ENCODE measurements around the gene PPP1R11.

Gene PPP1R11

DNA sequence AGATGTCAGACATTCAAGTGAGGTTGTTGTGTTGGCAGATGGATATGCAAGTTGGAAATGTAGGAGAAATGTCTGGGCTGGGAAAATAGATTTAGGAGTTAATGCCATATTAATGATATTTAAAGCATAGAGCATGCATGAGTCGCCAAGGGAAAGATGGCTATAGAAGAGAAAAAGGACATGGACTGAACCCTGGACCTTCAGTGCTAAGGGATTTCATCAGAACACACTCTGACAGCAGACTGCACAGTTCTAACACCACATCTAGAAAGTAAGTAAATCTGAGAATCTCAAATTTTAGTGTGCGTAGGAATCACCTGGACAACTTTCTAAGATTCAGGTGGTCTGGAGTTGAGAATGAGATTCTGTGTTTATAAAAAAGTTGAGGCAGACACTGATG lies 23.3 kb upstream of the PPP1R11 start:
- no peak for TF ChIP-seq ZNF274 (IDR thresholded peaks at IDR 0.05; ENCODE audit: low read depth, low read length)
- H3K4me3 ChIP-seq (ENCODE audit: low read length): no peak overlapping the region

DNA sequence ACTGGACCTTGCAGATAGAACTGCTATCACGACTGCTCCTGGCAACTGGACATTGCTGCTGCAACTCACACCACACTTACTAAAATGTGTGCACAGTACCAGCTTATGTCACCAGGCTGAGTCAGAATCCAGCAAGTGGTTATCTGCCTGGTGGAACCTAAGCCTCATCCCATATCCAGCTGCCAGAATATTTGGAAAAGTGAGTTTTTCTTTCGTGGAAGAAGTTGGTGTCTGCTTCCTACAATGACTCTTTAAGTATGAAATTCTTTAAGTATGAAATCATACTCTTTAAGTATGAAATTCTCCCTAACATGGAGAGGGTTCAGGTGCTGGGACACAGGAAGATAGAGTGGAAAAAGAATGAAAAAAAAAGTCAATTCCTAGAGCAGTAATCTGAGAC lies 22.4 kb upstream of the PPP1R11 start:
- TF ChIP-seq ZNF274 (IDR thresholded peaks at IDR 0.05; ENCODE audit: low read depth, low read length): no peak
- no peak overlapping the region for H3K4me3 ChIP-seq (ENCODE audit: low read length)

DNA sequence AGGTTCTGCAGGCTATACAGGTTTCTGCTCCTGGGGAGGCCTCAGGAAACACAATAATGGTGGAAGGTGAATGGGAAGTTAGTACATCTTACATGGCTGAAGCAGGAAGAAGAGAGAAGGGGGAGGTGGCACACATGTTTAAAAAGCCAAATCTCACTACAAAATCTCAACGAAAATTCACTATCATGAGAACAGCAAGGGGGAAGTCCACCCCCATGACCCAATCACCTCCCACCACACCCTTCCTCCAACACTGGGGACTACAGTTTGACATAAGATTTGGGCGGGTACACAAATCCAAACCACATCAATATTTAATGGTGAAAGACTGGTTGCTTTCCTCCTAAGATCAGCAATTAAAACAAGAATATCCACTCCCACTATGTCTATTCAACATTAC lies 19.8 kb upstream of the PPP1R11 start:
- no peak overlapping the region for H3K4me3 ChIP-seq (ENCODE audit: low read length)
- no peak for TF ChIP-seq ZNF274 (IDR thresholded peaks at IDR 0.05; ENCODE audit: low read depth, low read length)

DNA sequence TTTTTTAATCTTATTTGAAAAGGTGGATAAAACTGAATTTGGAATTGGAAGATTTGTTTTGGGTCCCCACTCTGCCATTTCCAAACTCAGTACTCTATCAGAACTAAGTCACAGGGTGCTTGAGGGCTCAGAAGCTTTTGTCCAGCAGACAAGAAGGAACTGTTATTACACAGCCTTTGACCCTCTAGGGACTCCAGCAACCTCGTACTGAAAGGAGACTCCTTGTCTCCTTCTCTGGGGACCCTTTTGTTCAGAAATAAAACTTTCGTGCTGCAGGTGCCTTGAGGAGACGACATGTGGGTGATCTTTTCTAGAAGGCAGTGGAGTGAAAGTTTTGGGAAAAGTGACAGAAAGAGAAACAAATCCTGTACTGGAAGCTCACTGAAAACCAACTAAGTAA lies 13.3 kb upstream of the PPP1R11 start:
- no peak for TF ChIP-seq ZNF274 (IDR thresholded peaks at IDR 0.05; ENCODE audit: low read depth, low read length)

DNA sequence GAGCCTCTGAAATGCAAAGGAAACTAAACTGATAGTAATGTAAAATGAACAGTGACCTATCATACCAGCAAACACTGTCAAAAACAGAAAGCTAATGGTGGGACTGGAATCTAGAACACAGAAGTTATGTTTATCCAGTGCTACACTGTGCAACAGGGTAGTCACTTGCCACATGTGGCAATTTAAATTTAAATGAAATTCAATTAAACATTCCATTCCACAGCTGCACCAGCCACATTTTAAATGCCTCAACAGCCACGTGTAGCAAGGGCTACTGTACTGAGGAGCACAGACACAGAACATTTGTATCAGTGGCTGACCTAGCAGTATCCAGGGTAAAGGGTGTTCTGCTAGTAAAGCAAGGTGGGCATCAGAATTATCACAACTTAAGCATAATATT lies 11.5 kb upstream of the PPP1R11 start:
- TF ChIP-seq ZNF274 (IDR thresholded peaks at IDR 0.05; ENCODE audit: low read depth, low read length): no peak
- no peak overlapping the region for H3K4me3 ChIP-seq (ENCODE audit: low read length)

More for the DNA sequence above, 13.3 kb upstream of the PPP1R11 start:
- no peak overlapping the region for H3K4me3 ChIP-seq (ENCODE audit: low read length)

DNA sequence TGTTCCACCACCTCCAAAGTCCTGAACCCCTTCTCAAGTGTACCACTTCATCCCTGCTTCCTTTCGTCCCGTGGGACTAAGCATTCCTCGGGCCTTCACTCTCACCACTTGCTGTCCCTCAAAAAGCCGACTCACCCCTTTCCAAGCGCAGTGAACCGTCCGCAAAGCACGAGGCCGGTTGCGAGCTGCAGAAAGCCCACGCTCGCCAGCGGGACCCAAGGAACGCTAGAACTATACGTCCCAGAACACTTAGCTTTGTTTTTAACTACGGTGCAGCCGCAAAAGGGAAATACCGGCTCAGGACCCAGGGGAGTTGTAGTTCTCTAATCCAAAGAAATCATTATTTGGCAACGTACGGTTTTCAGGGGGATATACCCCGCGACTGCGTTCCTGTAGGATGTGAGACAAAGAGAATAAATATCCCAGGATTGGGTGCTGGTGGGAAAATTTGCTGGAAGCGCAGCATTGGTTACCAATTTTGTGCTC lies 6.3 kb upstream of the PPP1R11 start:
- peak overlapping the region; percentile 99 for H3K4me3 ChIP-seq (ENCODE audit: low read length)
- no peak for TF ChIP-seq ZNF274 (IDR thresholded peaks at IDR 0.05; ENCODE audit: low read depth, low read length)

DNA sequence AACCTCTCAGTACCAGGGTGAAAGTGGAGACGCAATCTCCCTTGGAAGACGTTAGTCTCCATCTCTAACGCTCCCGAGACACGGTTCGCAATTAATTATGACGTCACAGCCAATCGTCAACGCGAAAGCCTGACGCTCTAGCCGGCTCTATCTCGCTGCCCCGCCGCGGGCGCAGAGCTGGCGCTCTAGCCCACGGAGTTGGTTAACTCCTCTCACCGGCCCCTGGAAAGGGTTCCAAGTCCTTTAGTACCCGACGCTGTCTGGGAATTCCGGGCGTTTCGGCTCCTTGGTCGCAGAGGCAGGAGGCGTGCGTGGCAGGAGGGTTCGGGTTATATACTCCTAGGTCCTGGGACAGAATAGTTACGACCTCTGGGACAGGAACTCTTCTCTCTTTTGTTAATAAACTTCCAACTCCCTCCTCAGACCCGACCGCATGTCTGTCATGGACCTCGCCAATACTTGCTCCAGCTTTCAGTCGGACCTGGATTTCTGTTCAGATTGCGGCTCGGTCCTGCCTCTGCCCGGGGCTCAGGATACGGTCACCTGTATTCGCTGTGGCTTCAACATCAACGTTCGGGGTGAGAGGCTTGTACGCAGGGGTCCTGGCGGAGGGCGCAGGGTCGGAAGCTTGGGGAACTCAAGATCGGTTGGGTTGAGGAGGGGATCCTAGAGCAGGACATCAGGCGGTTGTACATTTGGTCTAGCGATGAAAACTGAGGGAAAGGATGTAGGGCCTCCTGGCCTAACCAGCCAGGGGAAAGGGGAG lies 5.7 kb upstream of the PPP1R11 start, which contains the start of gene POLR1H:
TSS of gene POLR1H (plus strand) at position 174 of the 766 bp plus-strand sequence. CDS start at position 434, 260 bp downstream.
- no peak for TF ChIP-seq ZNF274 (IDR thresholded peaks at IDR 0.05; ENCODE audit: low read depth, low read length)
- peak within 1 kb of the TSS; percentile 99 for H3K4me3 ChIP-seq (ENCODE audit: low read length)

DNA sequence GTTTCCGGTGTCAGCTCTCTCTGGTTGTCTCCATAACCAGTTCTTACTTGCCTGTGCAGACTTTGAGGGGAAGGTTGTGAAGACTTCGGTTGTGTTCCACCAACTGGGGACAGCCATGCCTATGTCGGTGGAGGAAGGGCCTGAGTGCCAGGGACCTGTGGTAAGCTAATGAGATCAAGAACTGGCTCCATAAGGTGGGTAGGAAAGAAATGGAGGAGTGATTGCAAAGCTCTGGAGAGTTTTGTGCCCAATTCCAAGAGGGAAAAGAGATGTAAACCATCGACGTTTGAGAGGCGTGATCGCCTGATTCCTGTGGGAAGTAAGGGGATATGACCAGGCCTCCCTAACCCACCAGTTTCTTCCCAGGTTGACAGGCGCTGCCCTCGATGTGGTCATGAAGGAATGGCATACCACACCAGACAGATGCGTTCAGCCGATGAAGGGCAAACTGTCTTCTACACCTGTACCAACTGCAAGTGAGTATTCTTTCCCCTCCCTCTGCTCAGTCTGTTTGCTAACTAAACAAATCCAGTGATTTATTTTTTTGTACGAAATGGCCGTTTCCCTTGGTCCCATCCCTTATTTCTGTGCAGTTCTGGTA lies 5.0 kb upstream of the PPP1R11 start:
- peak overlapping the region; percentile 99 for H3K4me3 ChIP-seq (ENCODE audit: low read length)
- TF ChIP-seq ZNF274 (IDR thresholded peaks at IDR 0.05; ENCODE audit: low read depth, low read length): no peak

DNA sequence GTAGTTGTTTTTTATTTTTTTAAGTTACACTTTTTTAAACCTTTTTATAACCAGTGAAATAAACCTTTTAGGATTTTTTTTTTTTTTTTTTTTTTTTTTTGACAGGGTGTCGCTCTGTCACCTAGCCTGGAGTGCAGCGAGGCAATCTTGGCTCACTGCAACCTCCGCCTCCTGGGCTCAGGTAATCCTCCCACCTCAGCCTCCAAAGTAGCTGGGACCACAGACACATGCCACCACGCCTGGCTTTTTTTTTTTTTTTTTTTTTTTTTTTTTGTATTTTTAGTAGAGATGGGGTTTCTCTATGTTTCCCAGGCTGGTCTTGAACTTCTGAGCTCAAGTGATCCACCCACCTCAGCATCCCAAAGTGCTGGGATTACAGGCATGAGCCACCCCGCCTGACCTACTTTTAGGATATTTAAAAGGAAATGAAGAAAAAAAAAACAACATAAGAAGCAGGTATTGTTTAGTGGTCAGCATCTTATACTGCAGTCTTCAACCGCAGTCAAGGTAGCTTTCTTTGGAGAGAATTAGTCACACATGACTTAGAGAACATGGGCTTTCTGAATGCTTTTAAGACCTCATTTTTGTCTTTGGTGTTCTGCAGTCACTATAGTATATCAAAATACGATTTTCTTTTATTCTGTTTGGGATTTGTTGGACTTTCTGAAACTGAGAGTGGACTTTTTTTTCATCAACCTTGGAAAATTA lies 4.4 kb upstream of the PPP1R11 start:
- TF ChIP-seq ZNF274 (IDR thresholded peaks at IDR 0.05; ENCODE audit: low read depth, low read length): no peak
- H3K4me3 ChIP-seq (ENCODE audit: low read length): peak overlapping the region; percentile 99

DNA sequence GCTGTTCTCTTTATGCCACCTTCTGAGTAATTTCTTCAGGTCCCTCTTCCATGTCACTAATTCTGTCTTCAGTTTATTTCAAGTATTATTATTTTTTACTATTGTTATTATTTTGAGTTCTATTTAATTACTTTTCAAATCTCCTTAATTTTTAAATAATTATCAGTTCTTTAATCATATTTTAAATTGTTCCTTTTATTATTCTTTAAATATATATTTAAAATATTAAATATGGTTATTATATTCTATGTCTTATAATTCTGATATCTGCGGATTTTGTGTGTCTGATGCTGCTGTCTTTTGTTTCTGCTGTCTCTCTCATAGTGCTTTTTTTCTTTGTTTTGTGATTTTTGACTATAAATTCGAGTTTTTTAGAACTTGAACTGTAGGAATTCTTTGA lies 3.7 kb upstream of the PPP1R11 start:
- TF ChIP-seq ZNF274 (IDR thresholded peaks at IDR 0.05; ENCODE audit: low read depth, low read length): no peak
- H3K4me3 ChIP-seq (ENCODE audit: low read length): no peak overlapping the region

DNA sequence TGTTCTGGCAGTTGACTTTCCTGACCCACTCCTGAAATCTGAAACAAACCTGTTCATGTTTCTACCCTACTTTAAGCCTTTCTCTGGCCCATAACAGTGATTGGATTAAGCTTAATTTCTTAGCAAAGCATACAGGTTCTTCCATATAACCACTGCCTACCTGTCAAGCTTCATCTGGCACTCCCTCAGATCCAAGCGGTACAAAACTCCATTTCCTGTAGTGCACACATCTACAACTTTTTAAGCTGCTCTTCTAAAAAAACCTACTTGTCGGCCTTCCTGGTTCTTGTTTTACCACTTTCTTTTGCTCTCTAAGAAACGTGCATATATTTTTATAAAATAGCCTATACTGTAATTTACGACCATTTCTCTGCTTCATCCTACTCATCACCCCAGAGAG lies 916 bp upstream of the PPP1R11 start:
- H3K4me3 ChIP-seq (ENCODE audit: low read length): peak overlapping the region; percentile 78
- no peak for TF ChIP-seq ZNF274 (IDR thresholded peaks at IDR 0.05; ENCODE audit: low read depth, low read length)

DNA sequence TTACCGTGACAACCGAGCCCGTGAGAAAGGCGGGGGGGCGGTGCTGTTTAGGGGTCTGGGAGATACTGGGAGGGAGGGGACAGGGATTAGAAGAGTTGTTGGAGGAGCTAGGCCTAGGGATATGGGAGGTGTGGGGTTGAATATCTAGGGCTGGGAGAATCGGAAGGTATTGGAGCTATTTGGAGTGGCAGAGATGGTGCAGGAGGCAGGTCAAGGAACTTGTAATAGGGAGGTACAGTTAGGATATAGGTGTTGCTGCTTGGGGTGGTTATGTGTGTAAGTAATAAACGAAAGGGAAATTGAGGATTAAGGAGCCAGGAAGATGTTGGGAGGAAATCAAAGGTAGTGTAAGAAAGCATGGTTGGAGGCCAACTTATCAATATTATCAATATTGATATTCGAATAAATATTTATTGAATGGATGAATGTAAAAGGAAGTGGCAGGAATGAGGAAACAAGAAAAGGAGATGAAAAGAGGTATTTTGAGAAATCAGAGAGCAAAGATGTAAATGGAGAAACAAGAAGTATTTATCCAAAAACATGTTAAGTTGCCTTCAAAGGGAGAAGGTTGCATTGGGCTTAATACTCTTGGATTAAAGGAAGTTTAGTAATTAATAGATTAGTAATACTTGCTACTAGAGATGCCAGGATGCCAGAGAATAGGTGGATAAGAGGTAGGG lies 602 bp downstream of the PPP1R11 start:
- H3K4me3 ChIP-seq (ENCODE audit: low read length): peak overlapping the region; percentile 92
- TF ChIP-seq ZNF274 (IDR thresholded peaks at IDR 0.05; ENCODE audit: low read depth, low read length): no peak

DNA sequence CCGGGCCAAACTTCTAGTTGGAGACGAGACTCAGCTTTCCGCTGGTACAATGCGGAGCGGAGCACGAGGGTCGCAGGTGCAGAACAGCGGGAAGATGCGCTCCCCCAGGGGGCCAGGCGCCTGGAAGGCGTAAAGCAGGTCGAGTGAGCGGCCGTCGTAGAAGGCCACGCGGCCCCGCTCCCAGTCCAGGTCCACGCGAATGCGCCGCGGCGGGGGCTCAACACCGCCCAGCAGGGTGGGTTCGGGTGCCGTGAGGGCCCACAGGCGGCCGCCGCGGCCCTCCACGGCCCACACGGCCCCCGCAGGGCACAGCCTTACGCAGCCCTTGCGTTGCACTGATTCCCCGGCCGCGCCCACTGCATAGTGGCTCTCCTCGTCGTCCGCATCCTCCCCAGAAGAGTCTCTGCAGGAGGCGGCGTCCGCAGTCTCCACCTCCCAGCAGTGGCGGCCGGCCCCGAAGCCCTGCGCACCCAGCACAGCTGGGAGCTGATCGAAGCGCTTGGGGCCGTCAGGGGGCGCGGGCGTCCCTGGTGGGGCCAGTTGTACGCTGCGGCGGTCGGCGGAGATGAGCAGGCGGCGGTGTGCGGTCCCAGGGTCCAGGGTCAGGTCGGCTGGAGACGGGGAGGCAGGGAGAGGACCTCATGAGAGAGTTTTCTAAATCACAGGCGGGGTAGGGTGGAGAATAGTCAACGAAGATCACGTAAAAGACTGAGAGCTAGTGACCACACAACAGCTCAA lies 4.3 kb downstream of the PPP1R11 start:
- no peak overlapping the region for H3K4me3 ChIP-seq (ENCODE audit: low read length)
- no peak for TF ChIP-seq ZNF274 (IDR thresholded peaks at IDR 0.05; ENCODE audit: low read depth, low read length)

All from GM08714 (cell line).